COLO829 (cell line): ENCODE measurements around the gene SF3A2.

Source experiments
- DNase-seq: peaks from one replicate; pipeline ENCODE4 v3.0.0; 2012; ENCODE audit warnings: low spot score

The SF3A2 gene

GRCh38 chr19:2226840-2227360 is 9.7 kb upstream of the SF3A2 start:
- no peak for DNase-seq

GRCh38 chr19:2227415-2228156 is 9.0 kb upstream of the SF3A2 start:
- DNase-seq: no peak

- no peak for DNase-seq
Measured at GRCh38 chr19:2228157-2229030, 8.2 kb upstream of the SF3A2 start.

DNA sequence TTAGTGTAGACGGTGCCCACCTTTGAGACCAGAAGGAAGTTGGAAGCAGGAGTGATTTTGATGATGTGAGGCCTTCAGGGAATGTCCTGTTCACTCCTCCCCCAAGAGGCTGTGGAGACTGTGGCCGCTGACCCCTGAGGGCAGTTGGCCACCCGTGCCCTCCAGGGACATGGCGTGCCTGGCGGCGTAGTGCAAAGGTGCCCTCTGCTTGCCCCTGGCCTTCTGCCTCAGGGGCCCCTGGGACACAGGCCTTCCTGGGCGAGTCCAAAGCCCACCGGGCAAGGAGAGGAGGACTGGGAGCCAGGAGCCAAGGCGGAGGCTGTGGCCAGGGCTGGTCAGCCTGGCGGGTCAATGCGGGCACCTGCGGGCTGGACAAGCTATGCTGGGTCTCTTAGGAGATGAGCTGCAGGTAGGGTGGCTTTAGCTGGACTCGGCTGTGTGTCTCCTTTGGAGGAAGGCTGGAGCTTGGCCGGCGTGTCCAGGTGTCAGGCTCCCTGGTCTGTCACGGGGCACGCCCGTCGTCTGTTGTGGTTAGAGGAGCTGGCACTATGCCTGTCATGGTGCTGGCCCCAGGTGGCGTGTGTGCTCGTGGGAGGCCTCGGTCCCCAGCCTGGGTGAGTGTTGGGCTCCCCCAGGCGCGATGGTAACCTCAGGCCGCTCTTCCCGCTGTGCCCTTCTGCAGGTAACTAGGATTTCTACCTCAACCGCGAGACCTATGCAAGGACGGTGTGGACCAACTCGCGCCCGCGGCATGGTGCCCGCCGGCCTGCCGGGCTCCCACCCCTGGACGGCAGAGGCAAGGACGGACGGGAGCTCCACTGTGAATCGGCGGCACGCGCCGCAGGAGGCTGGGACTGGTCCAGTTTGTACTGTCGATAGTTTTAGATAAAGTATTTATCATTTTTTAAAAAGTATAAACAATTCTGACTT is 7.3 kb upstream of the SF3A2 start:
- no peak for DNase-seq

- no peak for DNase-seq
Measured at GRCh38 chr19:2230033-2230531, 6.5 kb upstream of the SF3A2 start.

DNA sequence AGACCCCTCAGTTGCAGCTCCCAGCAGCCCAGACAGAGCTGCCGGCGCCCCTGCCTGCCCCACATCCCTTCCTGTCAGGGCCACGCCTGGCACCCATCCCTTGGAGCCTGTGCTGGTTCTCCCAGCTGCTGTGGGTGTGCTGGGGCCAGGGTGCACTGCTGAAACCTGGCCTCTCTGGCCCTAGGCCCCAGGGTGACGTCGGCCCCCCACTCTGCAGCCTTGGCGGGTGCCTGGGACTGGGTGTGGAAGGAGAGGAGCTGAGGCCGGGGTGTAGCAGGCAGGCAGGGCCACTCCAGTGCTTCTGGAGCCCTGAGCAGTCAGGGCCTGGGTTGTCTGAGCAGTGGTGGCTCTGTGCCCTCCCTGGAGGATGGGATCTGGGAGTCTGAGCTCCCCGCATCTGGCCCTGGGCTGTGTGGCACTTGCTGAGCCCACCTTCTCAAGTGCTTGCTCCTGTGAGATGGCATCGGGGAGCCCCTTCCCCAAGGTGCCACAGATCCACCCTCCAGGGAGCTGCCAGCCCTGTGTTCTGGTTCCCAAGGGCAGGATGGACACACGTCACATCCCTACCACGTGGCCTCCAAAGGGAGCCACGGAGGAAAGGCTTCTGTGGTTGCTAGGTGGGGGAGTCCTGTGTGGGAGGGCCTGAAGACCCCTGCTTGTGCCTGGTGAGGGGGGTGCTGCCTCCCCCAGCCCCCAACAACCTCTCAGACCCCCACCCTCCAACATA is 5.7 kb upstream of the SF3A2 start:
- no peak for DNase-seq

- no peak for DNase-seq
Measured at GRCh38 chr19:2231621-2232221, 4.9 kb upstream of the SF3A2 start.

- no peak for DNase-seq
Measured at GRCh38 chr19:2232286-2233151, 4.1 kb upstream of the SF3A2 start.

GRCh38 chr19:2233601-2234280 is 2.9 kb upstream of the SF3A2 start:
- DNase-seq: no peak

- no peak for DNase-seq
Measured at GRCh38 chr19:2234996-2235380, 1.6 kb upstream of the SF3A2 start.

DNA sequence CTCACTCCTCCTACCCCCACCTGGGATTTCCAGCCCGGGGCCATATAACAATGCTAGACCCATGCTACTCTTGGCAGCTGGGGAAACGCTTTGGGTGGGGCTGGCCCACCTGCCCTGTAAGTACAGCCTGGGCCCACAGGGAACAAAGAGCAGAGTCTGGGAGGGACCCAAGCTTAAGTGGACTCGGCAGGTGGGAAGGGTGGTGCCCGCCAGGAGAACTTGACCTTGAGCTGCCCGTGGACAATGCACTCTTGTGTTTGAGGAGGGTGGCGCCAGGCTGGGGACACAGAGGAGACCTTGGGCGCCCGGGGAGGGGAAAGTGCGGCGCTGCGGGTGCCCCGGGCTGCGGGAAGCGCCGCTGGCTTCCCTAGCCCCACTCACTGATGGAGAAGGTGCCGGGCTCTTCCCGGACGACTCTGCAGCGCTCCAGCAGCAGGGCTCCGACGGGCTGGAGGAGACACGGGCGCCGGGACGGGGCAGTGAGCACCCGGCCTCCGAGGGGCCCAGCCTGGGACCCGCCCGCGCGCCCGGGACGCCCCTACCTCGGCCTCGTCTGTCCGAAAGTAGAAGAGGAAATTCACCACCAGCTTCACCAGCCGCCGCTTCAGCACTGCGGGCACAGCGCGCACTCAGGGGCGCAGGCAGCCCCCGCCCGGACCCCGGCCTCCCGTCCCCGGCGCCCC is 1.1 kb upstream of the SF3A2 start:
- DNase-seq: no peak

- no peak for DNase-seq
Measured at GRCh38 chr19:2236064-2236313, 635 bp upstream of the SF3A2 start.

DNA sequence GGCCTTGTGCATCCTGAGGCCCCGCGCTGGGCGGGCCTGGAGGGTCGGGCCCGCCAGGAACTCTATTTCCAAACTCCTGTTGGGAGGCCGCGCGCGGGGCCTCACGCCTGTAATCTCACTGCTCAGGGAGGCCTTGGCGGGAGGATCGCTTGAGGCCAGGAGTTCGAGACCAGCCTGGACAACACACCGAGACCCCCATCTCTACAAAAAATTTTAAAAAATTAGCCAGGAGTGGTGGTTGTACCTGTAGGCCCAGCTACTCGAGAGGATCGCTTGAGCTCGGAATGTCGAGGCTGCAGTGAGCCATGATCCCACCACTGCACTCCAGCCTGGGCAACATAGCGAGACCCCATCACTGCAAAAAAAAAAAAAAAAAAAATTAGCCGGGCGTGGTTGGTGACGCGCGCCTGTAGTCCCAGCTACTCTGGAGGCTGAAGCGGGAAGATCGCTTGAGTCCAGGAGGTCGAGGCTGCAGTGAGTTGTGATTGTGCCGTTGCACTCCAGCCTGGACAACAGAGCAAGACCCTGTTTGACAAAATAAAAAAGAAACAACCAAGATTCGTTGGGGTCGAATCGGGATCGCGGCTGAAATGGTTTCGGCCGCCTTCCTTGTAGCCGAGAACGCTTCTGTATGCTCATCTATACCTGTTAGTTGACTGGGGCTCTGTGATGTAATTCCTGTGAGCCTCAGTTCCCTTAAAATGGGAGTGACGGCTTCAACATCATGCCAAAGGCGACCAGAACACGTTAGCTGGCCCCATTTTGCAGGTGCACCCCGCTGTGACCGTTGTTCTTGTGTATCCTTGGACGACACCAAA is 636 bp downstream of the SF3A2 start:
- DNase-seq: no peak

DNA sequence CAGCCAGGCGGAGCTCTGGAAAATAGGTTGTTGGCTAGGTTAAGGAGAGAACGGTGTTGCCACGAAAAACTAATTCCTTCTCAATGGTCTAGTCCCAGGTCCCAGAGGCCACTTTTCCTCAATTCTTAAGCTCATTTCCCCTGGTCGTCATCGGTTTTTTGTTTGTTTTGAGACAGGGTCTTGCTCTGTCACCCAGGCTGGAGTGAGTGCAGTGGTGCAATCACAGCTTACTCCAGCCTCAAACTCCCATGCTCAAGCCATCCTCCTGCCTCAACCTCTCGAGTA is 1.2 kb downstream of the SF3A2 start:
- no peak for DNase-seq

DNA sequence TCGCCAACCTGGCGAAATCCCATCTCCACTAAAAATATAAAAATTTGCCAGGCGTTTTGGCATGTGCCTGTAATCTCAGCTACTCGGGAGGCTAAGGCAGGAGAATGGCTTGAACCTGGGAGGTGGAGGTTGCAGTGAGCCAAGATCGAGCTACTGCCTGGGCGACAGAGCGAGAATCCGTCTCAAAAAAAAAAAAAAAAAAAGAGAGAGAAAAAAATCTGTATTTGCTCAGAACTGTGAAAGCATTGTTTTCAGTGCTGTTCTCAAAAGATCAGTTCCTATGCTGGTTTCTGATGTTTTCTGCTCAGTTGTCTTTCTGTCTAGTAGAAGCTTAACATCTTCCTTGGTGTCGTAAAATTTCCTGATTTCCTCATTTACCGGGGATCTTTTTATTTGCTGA is 2.5 kb downstream of the SF3A2 start:
- DNase-seq: peak; percentile 39

GRCh38 chr19:2239771-2240770 is 3.4 kb downstream of the SF3A2 start:
- no peak for DNase-seq
